ENCODE measurements around the gene KLHL29. TPM values are rescaled to one million over a fixed set of nuclear protein-coding genes. Genes with fewer than 3 reads are reported as not detected.

KLHL29 gene
- total RNA-seq, 1 donor from 2014 or later: 5.0 TPM

DNA sequence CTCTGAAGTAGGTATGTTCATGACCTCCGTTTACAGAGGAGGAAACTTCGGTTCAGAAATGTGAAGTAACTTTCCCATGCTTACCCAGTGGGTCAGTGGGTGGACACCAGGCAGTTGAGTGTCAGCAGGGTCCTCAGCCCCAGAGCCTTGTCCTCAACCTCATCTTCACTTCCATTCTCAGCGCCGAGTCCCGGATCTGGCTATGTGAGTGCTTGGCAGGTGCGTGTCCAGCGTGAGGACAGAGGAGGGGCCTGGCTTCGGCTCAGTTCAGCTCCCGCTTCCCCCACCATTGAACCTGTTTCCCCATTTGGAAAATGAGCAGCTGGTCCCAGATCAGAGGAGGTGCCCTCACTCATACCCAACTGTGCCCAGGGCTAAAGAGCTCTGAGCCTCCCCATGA is 274.3 kb downstream of the KLHL29 start:
- DNase-seq (ENCODE audit: extremely low spot score, unreplicated experiment): no peak
- Mint-ChIP-seq H3K4me1 (ENCODE audit: unreplicated experiment) (no peaks in the 10 kb centered on the region), H3K36me3 (ENCODE audit: unreplicated experiment) (no peaks in the 10 kb centered on the region), H3K9me3 (ENCODE audit: unreplicated experiment) (no peaks in the 10 kb centered on the region), H3K27me3 (ENCODE audit: unreplicated experiment) (no peaks in the 10 kb centered on the region), H3K27ac (ENCODE audit: unreplicated experiment) (no peak overlapping the region), H3K4me3 (ENCODE audit: unreplicated experiment) (no peak overlapping the region)
- no peak for TF ChIP-seq CTCF (IDR thresholded peaks at IDR 0.05)

DNA sequence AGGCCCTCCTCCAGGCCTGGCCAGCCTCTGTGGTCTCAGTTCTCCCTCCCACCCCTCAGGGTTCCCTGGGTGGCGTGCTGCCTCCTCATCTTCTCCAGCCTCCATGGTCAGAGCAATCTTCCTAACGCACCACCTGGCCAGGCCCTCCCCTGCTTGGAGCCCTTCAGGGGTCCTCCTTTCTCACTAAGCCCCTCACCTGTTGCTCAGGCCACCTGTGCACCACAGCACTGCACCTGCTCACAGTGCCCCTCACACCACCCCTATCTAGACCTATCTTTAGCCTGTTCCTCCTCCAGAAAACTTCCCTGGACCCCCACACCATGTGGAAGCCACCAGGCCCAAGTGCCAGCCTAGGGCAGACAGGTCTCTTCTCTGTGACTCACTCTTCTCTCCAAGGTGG is 274.8 kb downstream of the KLHL29 start:
- Mint-ChIP-seq H3K4me3 (ENCODE audit: unreplicated experiment) (no peak overlapping the region), H3K27me3 (ENCODE audit: unreplicated experiment) (no peaks in the 10 kb centered on the region), H3K36me3 (ENCODE audit: unreplicated experiment) (no peaks in the 10 kb centered on the region), H3K9me3 (ENCODE audit: unreplicated experiment) (no peaks in the 10 kb centered on the region), H3K27ac (ENCODE audit: unreplicated experiment) (no peak overlapping the region), H3K4me1 (ENCODE audit: unreplicated experiment) (no peaks in the 10 kb centered on the region)
- DNase-seq (ENCODE audit: extremely low spot score, unreplicated experiment): no peak
- TF ChIP-seq CTCF (IDR thresholded peaks at IDR 0.05): no peak

- no peak for DNase-seq (ENCODE audit: extremely low spot score, unreplicated experiment)
- Mint-ChIP-seq H3K4me1 (ENCODE audit: unreplicated experiment) (no peaks in the 10 kb centered on the region), H3K27me3 (ENCODE audit: unreplicated experiment) (no peaks in the 10 kb centered on the region), H3K4me3 (ENCODE audit: unreplicated experiment) (no peak overlapping the region), H3K36me3 (ENCODE audit: unreplicated experiment) (no peaks in the 10 kb centered on the region), H3K9me3 (ENCODE audit: unreplicated experiment) (no peaks in the 10 kb centered on the region), H3K27ac (ENCODE audit: unreplicated experiment) (no peak overlapping the region)
- no peak for TF ChIP-seq CTCF (IDR thresholded peaks at IDR 0.05)
These were observed 275.3 kb downstream of the KLHL29 start for GRCh38 chr2:23660237-23660636.

DNA sequence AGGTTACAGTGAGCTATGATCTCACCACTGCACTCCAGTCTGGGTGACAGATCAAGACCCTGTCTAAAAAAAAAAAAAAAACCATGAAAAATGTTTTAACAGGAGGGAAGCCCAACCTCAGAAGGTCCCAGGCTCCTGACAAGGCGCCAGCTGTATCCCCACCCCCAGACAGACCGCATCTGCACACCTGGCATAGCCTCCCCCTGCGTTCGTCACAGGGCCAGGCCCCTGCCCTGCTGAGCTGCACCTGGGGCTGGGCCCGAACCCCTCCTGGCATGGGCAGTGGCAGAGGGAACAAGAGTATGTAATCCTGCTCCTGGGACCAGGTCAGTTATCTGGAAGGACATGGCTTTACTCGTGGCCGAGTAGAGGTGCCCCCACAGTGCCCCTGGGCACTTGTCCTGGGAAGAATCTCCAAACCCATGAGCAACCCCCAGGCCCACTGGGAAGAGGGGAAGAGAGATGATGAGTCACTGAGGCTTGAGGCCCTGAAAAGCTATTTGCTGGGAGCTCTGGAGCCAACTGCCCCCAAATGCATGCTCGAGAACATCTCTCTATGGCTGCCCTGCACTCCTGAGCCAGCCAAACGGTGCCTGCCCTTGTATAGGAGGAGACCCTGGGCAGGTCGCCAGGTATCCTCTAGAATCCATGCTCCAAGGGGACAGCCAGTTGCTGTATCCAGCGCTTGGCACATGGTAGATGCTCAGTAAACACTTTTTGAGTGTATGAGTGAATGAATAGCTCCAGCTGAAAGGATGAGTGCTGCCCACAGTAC is 276.5 kb downstream of the KLHL29 start:
- no peak for TF ChIP-seq CTCF (IDR thresholded peaks at IDR 0.05)
- Mint-ChIP-seq H3K27me3 (ENCODE audit: unreplicated experiment) (no peaks in the 10 kb centered on the region), H3K4me3 (ENCODE audit: unreplicated experiment) (no peak overlapping the region), H3K36me3 (ENCODE audit: unreplicated experiment) (no peaks in the 10 kb centered on the region), H3K27ac (ENCODE audit: unreplicated experiment) (no peak overlapping the region), H3K9me3 (ENCODE audit: unreplicated experiment) (no peaks in the 10 kb centered on the region), H3K4me1 (ENCODE audit: unreplicated experiment) (no peaks in the 10 kb centered on the region)
- no peak for DNase-seq (ENCODE audit: extremely low spot score, unreplicated experiment)

DNA sequence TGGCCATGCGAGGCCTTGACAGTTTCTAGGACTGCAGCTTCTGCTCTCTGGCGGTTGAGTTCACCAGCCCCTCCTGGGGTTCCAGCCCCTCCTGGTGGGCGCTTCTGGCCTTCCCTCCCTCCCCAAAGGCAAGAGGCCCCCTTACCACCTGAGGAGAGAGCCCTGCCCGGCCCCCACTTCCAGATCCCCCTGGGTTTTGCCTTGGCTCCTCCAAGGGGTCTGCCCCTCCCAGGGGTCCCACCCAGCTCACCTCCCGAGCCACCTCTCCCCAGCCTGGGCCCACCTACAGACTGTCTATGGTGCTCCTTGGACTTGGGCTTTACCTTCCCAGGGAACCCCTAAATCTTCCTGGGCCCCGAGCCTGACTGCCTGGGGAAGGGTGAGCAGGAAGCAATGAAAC is 277.5 kb downstream of the KLHL29 start:
- no peaks in the 10 kb centered on the region for H3K4me1 Mint-ChIP-seq (ENCODE audit: unreplicated experiment)
- H3K9me3 Mint-ChIP-seq (ENCODE audit: unreplicated experiment): no peaks in the 10 kb centered on the region
- no peak overlapping the region for H3K27ac Mint-ChIP-seq (ENCODE audit: unreplicated experiment)
- H3K4me3 Mint-ChIP-seq (ENCODE audit: unreplicated experiment): no peak overlapping the region
- no peak for TF ChIP-seq CTCF (IDR thresholded peaks at IDR 0.05)
- DNase-seq (ENCODE audit: extremely low spot score, unreplicated experiment): no peak
- no peaks in the 10 kb centered on the region for H3K27me3 Mint-ChIP-seq (ENCODE audit: unreplicated experiment)
- no peaks in the 10 kb centered on the region for H3K36me3 Mint-ChIP-seq (ENCODE audit: unreplicated experiment)
